HUES6 (cell line): Measurements from ENCODE around the gene MAP3K6.
A peak's percentile ranks its signal among the peaks of the same experiment; 100 is the strongest.
"Not testable (repeated sequence)": the region's sequence is repeated elsewhere in the genome, so short reads cannot be mapped to it uniquely, and the experiment has no call there.

Experiments used
- H3K27ac ChIP-seq: 2 replicates; pipeline ENCODE4 v1.7.0; 2013; ENCODE audit warnings: low read depth, mild to moderate bottlenecking, low read length, inconsistent platforms
- H3K27me3 ChIP-seq: 2 replicates; pipeline ENCODE4 v1.6.1; 2013; ENCODE audit warnings: low read length; ENCODE audit not compliant: control insufficient read depth, insufficient read depth
- H3K36me3 ChIP-seq: 2 replicates; pipeline ENCODE4 v1.6.1; 2013; ENCODE audit warnings: low read length; ENCODE audit not compliant: control insufficient read depth, insufficient read depth
- H3K4me1 ChIP-seq: 2 replicates; pipeline ENCODE4 v1.6.1; 2013; ENCODE audit warnings: low read length; ENCODE audit not compliant: control insufficient read depth, insufficient read depth
- H3K4me3 ChIP-seq: 2 replicates; pipeline ENCODE4 v1.5.1; 2013; ENCODE audit warnings: low read depth, low read length
- H3K9ac ChIP-seq: one replicate; pipeline ENCODE4 v1.6.1; 2013; ENCODE audit warnings: mild to moderate bottlenecking, low read length
- H3K9me3 ChIP-seq: 2 replicates; pipeline ENCODE4 v1.6.1; 2013; ENCODE audit warnings: low read depth, low read length; ENCODE audit not compliant: control insufficient read depth, insufficient read depth

MAP3K6 gene

GRCh38 chr1:27366411-27367159 lies at the start of gene MAP3K6:
Gene MAP3K6, minus strand, starts transcription at chr1:27366961. Its CDS starts 364 bp downstream, at chr1:27366597.
- Histone ChIP-seq H3K9ac (peak within 1 kb of the TSS; percentile 60), H3K27me3 (peaks cover 9% of the 10 kb centered on the region), H3K9me3 (no peaks in the 10 kb centered on the region), H3K27ac (peak within 1 kb of the TSS; percentile 18; the same call in 1 of the 2 replicates), H3K4me1 (peaks cover 22% of the 10 kb centered on the region), H3K36me3 (no peaks in the 10 kb centered on the region), H3K4me3 (peak within 1 kb of the TSS; percentile 68)

DNA sequence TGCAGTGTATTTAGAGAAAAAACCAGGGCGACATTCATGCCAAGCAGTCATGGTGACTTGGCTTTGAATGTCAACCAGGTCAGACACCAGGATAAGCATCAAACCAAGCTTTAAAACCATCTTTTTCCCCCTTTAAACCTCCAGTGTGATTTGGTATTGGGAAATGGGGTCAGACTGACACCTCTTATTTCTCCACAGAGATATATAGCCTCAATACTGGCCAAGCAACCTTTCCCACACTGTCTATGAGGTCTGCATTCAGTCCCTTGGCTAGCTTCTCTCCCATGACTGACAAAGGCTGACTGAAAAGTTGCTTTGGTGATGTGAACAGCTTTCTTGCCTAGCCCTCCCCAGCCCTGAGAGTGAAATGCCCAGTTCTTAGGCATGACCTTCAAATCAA lies 47.3 kb upstream of the MAP3K6 start:
- H3K27ac ChIP-seq = no peak overlapping the region
- no peak overlapping the region for H3K4me3 ChIP-seq
- H3K4me1 ChIP-seq = peaks cover 11% of the 10 kb centered on the region
- no peaks in the 10 kb centered on the region for H3K27me3 ChIP-seq
- H3K36me3 ChIP-seq = peaks cover 89% of the 10 kb centered on the region
- no peak overlapping the region for H3K9ac ChIP-seq
- H3K9me3 ChIP-seq = no peaks in the 10 kb centered on the region

DNA sequence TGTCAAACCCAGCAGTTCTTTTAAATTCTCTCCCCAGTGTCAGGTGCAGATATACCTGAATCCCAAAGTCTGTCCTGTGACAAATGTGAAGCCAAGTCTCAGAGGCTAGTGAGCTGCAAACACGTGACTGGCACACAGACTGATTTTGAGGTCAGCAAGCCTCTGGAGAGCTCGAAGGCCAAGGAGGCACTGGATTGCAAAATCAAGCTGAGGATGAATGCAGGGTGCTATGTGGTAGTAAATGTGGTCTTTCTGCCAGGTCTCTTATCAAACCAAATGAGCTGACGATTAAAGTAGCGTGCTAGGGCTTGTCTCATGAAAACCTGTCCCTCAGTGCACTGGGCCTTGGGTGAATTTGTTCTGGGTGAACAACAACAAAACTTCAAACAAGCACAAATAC lies 46.2 kb upstream of the MAP3K6 start:
- Histone ChIP-seq H3K4me3 (no peak overlapping the region), H3K9ac (no peak overlapping the region), H3K27ac (no peak overlapping the region), H3K27me3 (no peaks in the 10 kb centered on the region), H3K9me3 (no peaks in the 10 kb centered on the region), H3K4me1 (no peaks in the 10 kb centered on the region), H3K36me3 (peaks cover 93% of the 10 kb centered on the region)

DNA sequence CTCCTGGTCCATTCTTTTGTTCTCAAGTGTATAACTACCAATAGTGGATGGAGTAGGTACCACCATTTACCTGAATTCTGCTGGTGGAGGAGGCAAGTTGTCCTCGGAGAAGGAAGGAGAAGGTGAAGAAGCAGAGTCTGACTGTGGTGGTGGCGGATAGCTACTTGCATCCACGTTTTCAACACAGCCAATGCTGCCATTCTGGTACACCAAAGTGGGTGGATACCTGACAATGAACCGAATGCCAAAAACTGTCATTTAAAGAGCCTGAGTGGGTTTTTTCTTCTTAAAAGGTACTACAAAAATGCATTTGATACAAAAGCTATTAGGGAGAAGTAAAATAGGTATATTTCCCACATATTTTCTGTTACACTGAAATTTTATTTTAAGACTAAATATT lies 45.7 kb upstream of the MAP3K6 start:
- H3K27ac ChIP-seq = no peak overlapping the region
- H3K4me3 ChIP-seq = no peak overlapping the region
- peaks cover 93% of the 10 kb centered on the region for H3K36me3 ChIP-seq
- no peak overlapping the region for H3K9ac ChIP-seq
- no peaks in the 10 kb centered on the region for H3K4me1 ChIP-seq
- no peaks in the 10 kb centered on the region for H3K27me3 ChIP-seq
- no peaks in the 10 kb centered on the region for H3K9me3 ChIP-seq

- no peak overlapping the region for H3K4me3 ChIP-seq
- H3K27me3 ChIP-seq = no peaks in the 10 kb centered on the region
- H3K9me3 ChIP-seq = no peaks in the 10 kb centered on the region
- H3K36me3 ChIP-seq = peaks cover 85% of the 10 kb centered on the region
- no peak overlapping the region for H3K9ac ChIP-seq
- no peak overlapping the region for H3K27ac ChIP-seq
- H3K4me1 ChIP-seq = peaks cover 6% of the 10 kb centered on the region
Measured at GRCh38 chr1:27410709-27411108, 43.9 kb upstream of the MAP3K6 start.

GRCh38 chr1:27409669-27410068 lies 42.9 kb upstream of the MAP3K6 start:
- Histone ChIP-seq H3K36me3 (peaks cover 74% of the 10 kb centered on the region), H3K4me3 (no peak overlapping the region), H3K9me3 (no peaks in the 10 kb centered on the region), H3K27ac (no peak overlapping the region), H3K9ac (no peak overlapping the region), H3K27me3 (no peaks in the 10 kb centered on the region), H3K4me1 (peaks cover 16% of the 10 kb centered on the region)

DNA sequence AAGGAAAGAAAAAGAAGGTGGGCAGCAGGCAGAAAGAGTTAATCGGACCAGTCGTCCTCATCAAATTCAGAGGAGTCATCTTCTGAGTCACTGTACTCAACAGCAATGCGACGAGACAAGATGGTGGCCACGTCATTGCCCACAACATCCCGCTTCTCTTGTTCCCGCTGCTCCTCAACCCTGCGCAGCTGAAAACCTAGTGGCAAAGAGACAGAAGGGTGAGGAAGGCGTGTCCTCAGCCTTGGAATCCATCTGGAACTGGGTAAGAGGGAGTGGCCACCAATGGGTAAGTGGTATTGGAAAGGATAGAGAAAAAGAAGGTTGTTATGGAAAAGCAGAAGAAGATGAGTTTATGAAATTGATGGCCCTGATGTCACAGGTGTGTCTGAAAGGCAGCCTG lies 41.4 kb upstream of the MAP3K6 start:
- H3K9ac ChIP-seq = no peak overlapping the region
- H3K4me1 ChIP-seq = peaks cover 30% of the 10 kb centered on the region
- peaks cover 59% of the 10 kb centered on the region for H3K36me3 ChIP-seq
- no peaks in the 10 kb centered on the region for H3K9me3 ChIP-seq
- H3K4me3 ChIP-seq = no peak overlapping the region
- H3K27me3 ChIP-seq = no peaks in the 10 kb centered on the region
- H3K27ac ChIP-seq = no peak overlapping the region

GRCh38 chr1:27406791-27407190 lies 40.0 kb upstream of the MAP3K6 start:
- not testable (repeated sequence) for H3K27ac ChIP-seq, H3K9ac ChIP-seq, H3K9me3 ChIP-seq, H3K27me3 ChIP-seq, H3K4me3 ChIP-seq
- H3K4me1 ChIP-seq = peaks cover 39% of the 10 kb centered on the region
- H3K36me3 ChIP-seq = peaks cover 45% of the 10 kb centered on the region

DNA sequence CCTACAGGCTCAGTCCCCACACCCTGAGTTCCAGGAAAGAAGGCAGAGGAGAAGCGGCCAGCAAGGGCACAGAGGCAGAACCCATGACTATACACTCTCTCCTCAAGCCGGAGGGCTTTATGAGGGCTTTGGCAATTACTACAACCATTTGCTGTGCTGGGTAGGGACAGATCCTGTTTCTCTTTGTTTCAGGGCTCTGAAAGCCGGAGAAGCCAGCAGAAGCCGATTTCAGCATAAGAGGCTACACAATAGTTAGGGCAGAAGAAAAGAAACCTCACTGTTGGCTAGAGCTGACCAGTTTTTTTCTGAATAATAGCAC lies 39.6 kb upstream of the MAP3K6 start:
- H3K27ac ChIP-seq = peak overlapping the region; percentile 55; the same call in 1 of the 2 replicates
- H3K27me3 ChIP-seq = no peaks in the 10 kb centered on the region
- no peak overlapping the region for H3K4me3 ChIP-seq
- no peaks in the 10 kb centered on the region for H3K9me3 ChIP-seq
- peak overlapping the region; percentile 58 for H3K9ac ChIP-seq
- H3K4me1 ChIP-seq = peaks cover 39% of the 10 kb centered on the region
- peaks cover 43% of the 10 kb centered on the region for H3K36me3 ChIP-seq

- peak overlapping the region; percentile 58 for H3K9ac ChIP-seq
- H3K9me3 ChIP-seq, H3K27me3 ChIP-seq, H3K4me3 ChIP-seq: not testable (repeated sequence)
- peak overlapping the region; percentile 55; the same call in 1 of the 2 replicates for H3K27ac ChIP-seq
- peaks cover 39% of the 10 kb centered on the region for H3K4me1 ChIP-seq
- H3K36me3 ChIP-seq = peaks cover 37% of the 10 kb centered on the region
Measured at GRCh38 chr1:27405598-27406361, 39.0 kb upstream of the MAP3K6 start.

DNA sequence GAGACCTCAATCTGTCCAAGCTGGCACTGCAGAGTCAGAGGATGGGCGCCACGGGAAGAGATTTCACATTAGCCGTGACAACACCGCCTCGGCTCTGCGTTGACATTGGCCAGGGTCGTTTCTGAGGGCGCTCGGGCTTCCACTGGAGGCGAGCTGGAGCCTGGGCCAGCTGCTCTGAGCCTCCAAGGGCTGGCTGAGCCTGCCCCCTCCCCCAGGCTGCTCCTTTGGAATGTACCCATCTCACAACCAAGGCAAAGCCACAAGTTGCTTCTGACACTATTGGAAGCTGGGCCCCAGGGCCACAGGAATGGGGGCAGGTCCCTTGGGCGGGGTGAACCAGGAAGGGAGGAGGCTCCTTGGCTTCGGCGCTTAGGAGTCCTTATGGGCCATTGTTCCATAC lies 38.3 kb upstream of the MAP3K6 start:
- Histone ChIP-seq H3K27me3 (no peaks in the 10 kb centered on the region), H3K27ac (no peak overlapping the region), H3K9ac (peak overlapping the region; percentile 22), H3K4me3 (no peak overlapping the region; the same call in 1 of the 2 replicates), H3K4me1 (peaks cover 45% of the 10 kb centered on the region), H3K9me3 (no peaks in the 10 kb centered on the region), H3K36me3 (peaks cover 30% of the 10 kb centered on the region)
